Right lobe of liver (tissue), 6 donors: ENCODE data around the gene CDK8. TPM values are rescaled to one million over a fixed set of nuclear protein-coding genes. Genes with fewer than 3 reads are reported as not detected.

Experiments
- ATAC-seq, 4 donors: fragments of 200-7000 bp; cut with Tn5 transposase; one replicate each; pipeline ENCODE4 v1.9.1; 2020; ENCODE audit warnings: mild to moderate bottlenecking in 4 of 4, moderate library complexity in 4 of 4
- DNase-seq, 3 donors: peaks; one replicate each; pipeline ENCODE4 v3.0.0-alpha.2; 2020
- H3K27ac ChIP-seq, 3 donors: fragments of 200-600 bp; one replicate each; pipeline ENCODE4 v1.8.0; 2022
- H3K27me3 ChIP-seq, 2 donors: fragments of 200-600 bp; one replicate each; pipeline ENCODE4 v1.8.0; 2022
- H3K36me3 ChIP-seq, 4 donors: fragments of 200-600 bp; sonication (generic) in 1 of 4; one replicate each; pipeline versions ENCODE4 v1.5.1 to v1.8.0; 2017 to 2022; ENCODE audit warnings: control low read depth in 1 of 4
- H3K4me1 ChIP-seq, 4 donors: fragments of 200-600 bp; sonication (generic) in 1 of 4; one replicate each; pipeline versions ENCODE4 v1.5.1 to v1.8.0; 2017 to 2022; ENCODE audit warnings: control low read depth in 1 of 4
- H3K4me3 ChIP-seq, 3 donors: fragments of 200-600 bp; one replicate each; pipeline ENCODE4 v1.8.0; 2022
- H3K9me3 ChIP-seq, 4 donors: fragments of 200-600 bp; sonication (generic) in 1 of 4; one replicate each; pipeline versions ENCODE4 v1.5.1 to v1.8.0; 2017 to 2022; ENCODE audit warnings: control low read depth in 1 of 4
- CTCF ChIP-seq, 4 donors: fragments of 200-600 bp in 3 of 4; fragments of 450-650 bp in 1 of 4; IDR thresholded peaks; one replicate each; pipeline versions ENCODE4 v1.5.1 to v1.8.0; 2016 to 2022; ENCODE audit warnings: antibody characterized with exemption in 4 of 4, mild to moderate bottlenecking in 2 of 4
- POLR2A ChIP-seq: fragments of 450-650 bp; IDR thresholded peaks from one replicate; pipeline ENCODE4 v1.6.1; 2017; ENCODE audit warnings: antibody characterized with exemption, mild to moderate bottlenecking
- WGBS: methylation state at CpG from one replicate; pipeline ENCODE4 v1.1.6; 2018; ENCODE audit warnings: low coverage, low lambda C conversion rate; ENCODE audit not compliant: insufficient coverage; ENCODE audit errors: missing lambda C conversion rate; 5-methylcytosine and 5-hydroxymethylcytosine counted together
- intact Hi-C, 2 donors: fragments of 100-400 bp; cut with DNase I; formaldehyde crosslinking; loops; one replicate each; pipeline versions ENCODE4 v1.11.2 to v1.14.1; 2022
- total RNA-seq, 6 experiments: library from RNA; depleted of rRNA in 2 of 6; stranded (reverse); fragments of >200 nt in 2 of 6; fragmentation: NEBNext Ultra II Directional in 3 of 6; extraction: Animal tissue kit (Norgen Biotek cat#: 25700) in 3 of 6; gene quantifications; one replicate each; pipeline versions ENCODE4 v1.1.0 to v1.2.4, GENCODE V29; 2016 to 2023
- donor health status: DM: no; HTN: yes; CAD: no.
- donor health status: DM: no; HTN: no; CAD: no.
- donor health status: DM: no; HTN: no; CAD: no.
- donor health status: DM: no; HTN: yes; CAD: no.
- donor health status: DM: no; HTN: yes; CAD: no.

The CDK8 gene
- total RNA-seq, 6 experiments from 2014 or later = 6.2 to 10.5 (median 7.7) TPM

GRCh38 chr13:26299168-26299750, 45.3 kb downstream of the CDK8 start:
- 52% methylated on average over 3 of the region's 4 CpGs for WGBS
- Histone ChIP-seq H3K9me3 (no peaks in the 10 kb centered on the region), H3K36me3 (no peaks in the 10 kb centered on the region), H3K27ac (no peak overlapping the region), H3K27me3 (no peaks in the 10 kb centered on the region), H3K4me3 (no peak overlapping the region), H3K4me1 (peaks cover 0 to 8% (median 0%) of the 10 kb centered on the region in 4 donors)
- TF ChIP-seq CTCF (IDR thresholded peaks at IDR 0.05) (no peak), POLR2A (no peak)
- intact Hi-C loops = no loop called here
- ATAC-seq = no peak
- no peak for DNase-seq

GRCh38 chr13:26300140-26300539, 46.2 kb downstream of the CDK8 start:
- H3K4me1 ChIP-seq = peaks cover 0 to 8% (median 0%) of the 10 kb centered on the region in 4 donors
- DNase-seq (no peak), ATAC-seq (no peak)
- H3K27me3 ChIP-seq = no peaks in the 10 kb centered on the region
- TF ChIP-seq POLR2A (no peak), CTCF (IDR thresholded peaks at IDR 0.05) (no peak)
- H3K36me3 ChIP-seq = no peaks in the 10 kb centered on the region
- intact Hi-C loops = no loop called here
- no peaks in the 10 kb centered on the region for H3K9me3 ChIP-seq
- H3K4me3 ChIP-seq = no peak overlapping the region
- H3K27ac ChIP-seq = no peak overlapping the region
- WGBS = 91% methylated on average over 6 of the region's 6 CpGs

- Histone ChIP-seq H3K9me3 (no peaks in the 10 kb centered on the region), H3K4me3 (no peak overlapping the region), H3K36me3 (no peaks in the 10 kb centered on the region), H3K27ac (no peak overlapping the region), H3K4me1 (peaks cover 0 to 3% (median 0%) of the 10 kb centered on the region in 4 donors), H3K27me3 (no peaks in the 10 kb centered on the region)
- intact Hi-C loops = no loop called here
- DNase-seq (no peak), ATAC-seq (no peak)
- WGBS = 87% methylated on average over 1 of the region's 1 CpG
- TF ChIP-seq POLR2A = no peak
- TF ChIP-seq CTCF (IDR thresholded peaks at IDR 0.05) = no peak
Measured at GRCh38 chr13:26305676-26306075, 51.7 kb downstream of the CDK8 start.

GRCh38 chr13:26307701-26308100, 53.8 kb downstream of the CDK8 start:
- DNase-seq (no peak), ATAC-seq (no peak)
- H3K36me3 ChIP-seq = no peaks in the 10 kb centered on the region
- no peaks in the 10 kb centered on the region for H3K4me1 ChIP-seq
- intact Hi-C loops = no loop called here
- TF ChIP-seq CTCF (IDR thresholded peaks at IDR 0.05) = no peak
- H3K9me3 ChIP-seq = no peaks in the 10 kb centered on the region
- no peak overlapping the region for H3K4me3 ChIP-seq
- 92% methylated on average over 1 of the region's 1 CpG for WGBS
- no peak overlapping the region for H3K27ac ChIP-seq
- H3K27me3 ChIP-seq = no peaks in the 10 kb centered on the region

GRCh38 chr13:26308250-26308649, 54.3 kb downstream of the CDK8 start:
- no peaks in the 10 kb centered on the region for H3K9me3 ChIP-seq
- intact Hi-C loops = no loop called here
- no peak overlapping the region for H3K4me3 ChIP-seq
- no peak for TF ChIP-seq POLR2A
- TF ChIP-seq CTCF (IDR thresholded peaks at IDR 0.05) = no peak
- H3K36me3 ChIP-seq = no peaks in the 10 kb centered on the region
- H3K27ac ChIP-seq = no peak overlapping the region
- DNase-seq (no peak), ATAC-seq (no peak)
- no peaks in the 10 kb centered on the region for H3K4me1 ChIP-seq
- H3K27me3 ChIP-seq = no peaks in the 10 kb centered on the region
